Kidney epithelial cell (primary cell): ENCODE results near the gene TSEN15. TPM values are rescaled to one million over a fixed set of nuclear protein-coding genes. Genes with fewer than 3 reads are reported as not detected.

Source experiments
- DNase-seq: peaks from one replicate; pipeline ENCODE4 v3.0.0-alpha.2; 2010; ENCODE audit warnings: low read depth
- H3K27me3 ChIP-seq: 2 replicates; pipeline ENCODE4 v1.6.0; 2011; ENCODE audit warnings: low read length; ENCODE audit not compliant: control insufficient read depth, insufficient read depth
- H3K36me3 ChIP-seq: 2 replicates; pipeline ENCODE4 v1.5.1; 2011; ENCODE audit warnings: low read length; ENCODE audit not compliant: control insufficient read depth, insufficient read depth
- H3K4me3 ChIP-seq: 2 replicates; pipeline ENCODE4 v1.5.1; 2011; ENCODE audit warnings: low read depth, mild to moderate bottlenecking, control low read depth, low read length
- CTCF ChIP-seq: IDR thresholded peaks from 2 replicates; pipeline ENCODE4 v1.5.1; 2011; ENCODE audit warnings: mild to moderate bottlenecking, moderate library complexity, low read length, control low read depth, inconsistent platforms; ENCODE audit not compliant: insufficient read depth, poor library complexity, severe bottlenecking
- total RNA-seq: library from RNA; depleted of rRNA; stranded (reverse); fragments of >200 nt; gene quantifications from 2 replicates; pipeline ENCODE4 v1.2.3, GENCODE V29; 2015

The TSEN15 gene
- total RNA-seq, 1 donor from 2014 or later = 50.1 TPM

GRCh38 chr1:184027826-184028695 is 23.5 kb upstream of the TSEN15 start:
- no peaks in the 10 kb centered on the region for H3K36me3 ChIP-seq
- H3K27me3 ChIP-seq = no peaks in the 10 kb centered on the region
- no peak for DNase-seq

GRCh38 chr1:184028854-184029623 is 22.5 kb upstream of the TSEN15 start:
- DNase-seq = no peak

More at GRCh38 chr1:184027826-184028695, 23.5 kb upstream of the TSEN15 start:
- no peak overlapping the region for H3K4me3 ChIP-seq
- no peak for TF ChIP-seq CTCF

GRCh38 chr1:184030433-184031091 is 21.0 kb upstream of the TSEN15 start:
- Histone ChIP-seq H3K36me3 (no peaks in the 10 kb centered on the region), H3K27me3 (no peaks in the 10 kb centered on the region), H3K4me3 (no peak overlapping the region)
- TF ChIP-seq CTCF = no peak
- DNase-seq = no peak

More at GRCh38 chr1:184028854-184029623, 22.5 kb upstream of the TSEN15 start:
- Histone ChIP-seq H3K36me3 (no peaks in the 10 kb centered on the region), H3K4me3 (no peak overlapping the region), H3K27me3 (no peaks in the 10 kb centered on the region)
- no peak for TF ChIP-seq CTCF

- TF ChIP-seq CTCF = no peak
- Histone ChIP-seq H3K36me3 (no peaks in the 10 kb centered on the region), H3K4me3 (no peak overlapping the region), H3K27me3 (peaks cover 2% of the 10 kb centered on the region)
- DNase-seq = no peak
Measured at GRCh38 chr1:184031092-184031408, 20.5 kb upstream of the TSEN15 start.

GRCh38 chr1:184031409-184032107 is 20.0 kb upstream of the TSEN15 start:
- no peak for TF ChIP-seq CTCF
- Histone ChIP-seq H3K27me3 (peaks cover 7% of the 10 kb centered on the region), H3K36me3 (no peaks in the 10 kb centered on the region), H3K4me3 (no peak overlapping the region)
- no peak for DNase-seq
